KMS-11 (cell line): Measurements from ENCODE around the gene EPHA6.

Experiments
- H2AFZ ChIP-seq: fragments of 200-600 bp; sonication (generic); 2 replicates; pipeline ENCODE4 v1.6.1; 2016; ENCODE audit warnings: antibody characterized with exemption, mixed run types, low read depth
- H3K27ac ChIP-seq: fragments of 200-600 bp; sonication (generic); 2 replicates; pipeline ENCODE4 v1.6.1; 2016; ENCODE audit warnings: mild to moderate bottlenecking, mixed run types
- H3K27me3 ChIP-seq: fragments of 200-600 bp; sonication (generic); 2 replicates; pipeline ENCODE4 v1.6.1; 2017; ENCODE audit warnings: mild to moderate bottlenecking, low read depth, mixed run types, moderate library complexity; ENCODE audit not compliant: insufficient read depth
- H3K36me3 ChIP-seq: fragments of 200-600 bp; sonication (generic); 2 replicates; pipeline ENCODE4 v1.6.1; 2017; ENCODE audit warnings: mild to moderate bottlenecking, mixed run types; ENCODE audit not compliant: insufficient read depth
- H3K4me1 ChIP-seq: fragments of 200-600 bp; sonication (generic); 2 replicates; pipeline ENCODE4 v1.6.1; 2016; ENCODE audit warnings: mild to moderate bottlenecking, low read depth, mixed run types; ENCODE audit not compliant: poor library complexity, severe bottlenecking
- H3K4me2 ChIP-seq: fragments of 200-600 bp; sonication (generic); 2 replicates; pipeline ENCODE4 v1.7.0; 2016; ENCODE audit warnings: mild to moderate bottlenecking, mixed run types
- H3K4me3 ChIP-seq: fragments of 200-600 bp; sonication (generic); IDR thresholded peaks from 2 replicates; pipeline ENCODE4 v1.6.1; 2017; ENCODE audit warnings: low read depth, low read length, mixed read lengths; ENCODE audit not compliant: insufficient read depth
- H3K79me2 ChIP-seq: fragments of 200-600 bp; sonication (generic); 2 replicates; pipeline ENCODE4 v1.6.1; 2016; ENCODE audit warnings: low read depth, mixed run types; ENCODE audit not compliant: insufficient read depth
- H3K9ac ChIP-seq: fragments of 200-600 bp; sonication (generic); 2 replicates; pipeline ENCODE4 v1.6.1; 2016; ENCODE audit warnings: mild to moderate bottlenecking, mixed run types
- H4K20me1 ChIP-seq: fragments of 200-600 bp; sonication (generic); 2 replicates; pipeline ENCODE4 v1.6.1; 2016; ENCODE audit warnings: mild to moderate bottlenecking, mixed run types; ENCODE audit not compliant: insufficient read depth
- TF ChIP-seq, protein P1 (sequence below): fragments of 200-600 bp; sonication (generic); conservative IDR thresholded peaks from 2 replicates; pipeline ENCODE4 v1.6.1; 2017; ENCODE audit warnings: low read depth, mild to moderate bottlenecking, antibody characterized with exemption, low read length, moderate library complexity, mixed read lengths

The EPHA6 gene

GRCh38 chr3:97497138-97497537 lies 682.7 kb downstream of the EPHA6 start:
- H3K79me2 ChIP-seq = no peaks in the 10 kb centered on the region
- H3K27ac ChIP-seq = no peak overlapping the region
- no peak overlapping the region for H2AFZ ChIP-seq
- TF ChIP-seq, protein P1, sequence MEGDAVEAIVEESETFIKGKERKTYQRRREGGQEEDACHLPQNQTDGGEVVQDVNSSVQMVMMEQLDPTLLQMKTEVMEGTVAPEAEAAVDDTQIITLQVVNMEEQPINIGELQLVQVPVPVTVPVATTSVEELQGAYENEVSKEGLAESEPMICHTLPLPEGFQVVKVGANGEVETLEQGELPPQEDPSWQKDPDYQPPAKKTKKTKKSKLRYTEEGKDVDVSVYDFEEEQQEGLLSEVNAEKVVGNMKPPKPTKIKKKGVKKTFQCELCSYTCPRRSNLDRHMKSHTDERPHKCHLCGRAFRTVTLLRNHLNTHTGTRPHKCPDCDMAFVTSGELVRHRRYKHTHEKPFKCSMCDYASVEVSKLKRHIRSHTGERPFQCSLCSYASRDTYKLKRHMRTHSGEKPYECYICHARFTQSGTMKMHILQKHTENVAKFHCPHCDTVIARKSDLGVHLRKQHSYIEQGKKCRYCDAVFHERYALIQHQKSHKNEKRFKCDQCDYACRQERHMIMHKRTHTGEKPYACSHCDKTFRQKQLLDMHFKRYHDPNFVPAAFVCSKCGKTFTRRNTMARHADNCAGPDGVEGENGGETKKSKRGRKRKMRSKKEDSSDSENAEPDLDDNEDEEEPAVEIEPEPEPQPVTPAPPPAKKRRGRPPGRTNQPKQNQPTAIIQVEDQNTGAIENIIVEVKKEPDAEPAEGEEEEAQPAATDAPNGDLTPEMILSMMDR = no peak
- H3K36me3 ChIP-seq = no peaks in the 10 kb centered on the region
- no peaks in the 10 kb centered on the region for H3K4me1 ChIP-seq
- no peak overlapping the region for H3K4me2 ChIP-seq
- H4K20me1 ChIP-seq = no peaks in the 10 kb centered on the region
- no peaks in the 10 kb centered on the region for H3K27me3 ChIP-seq
- no peak overlapping the region for H3K4me3 ChIP-seq
- H3K9ac ChIP-seq = no peak overlapping the region

- Histone ChIP-seq H4K20me1 (no peaks in the 10 kb centered on the region), H3K9ac (no peak overlapping the region), H3K27me3 (no peaks in the 10 kb centered on the region), H3K27ac (no peak overlapping the region), H3K79me2 (no peaks in the 10 kb centered on the region), H3K36me3 (no peaks in the 10 kb centered on the region), H3K4me3 (no peak overlapping the region), H3K4me2 (no peak overlapping the region), H2AFZ (no peak overlapping the region), H3K4me1 (no peaks in the 10 kb centered on the region)
- TF ChIP-seq, protein P1 = no peak
Measured at GRCh38 chr3:97504463-97504862, 690.1 kb downstream of the EPHA6 start.

DNA sequence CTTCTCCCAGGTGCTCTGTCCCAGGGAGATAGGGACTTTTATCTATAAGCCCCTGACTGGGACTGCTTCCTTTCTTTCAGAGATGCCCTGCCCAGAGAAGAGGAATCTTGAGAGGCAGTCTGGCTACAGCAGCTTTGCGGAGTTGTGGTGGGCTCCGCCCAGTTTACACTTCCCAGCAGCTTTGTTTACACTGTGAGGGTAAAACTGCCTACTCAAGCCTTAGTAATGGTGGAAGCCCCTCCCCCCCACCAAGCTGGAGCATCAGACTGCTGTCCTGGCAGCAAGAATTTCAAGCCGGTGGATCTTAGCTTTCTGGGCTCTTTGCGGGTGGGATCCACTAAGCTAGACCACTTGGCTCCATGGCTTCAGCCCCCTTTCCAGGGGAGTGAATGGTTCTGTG lies 696.4 kb downstream of the EPHA6 start:
- Histone ChIP-seq H3K4me3 (no peak overlapping the region), H3K4me1 (no peaks in the 10 kb centered on the region), H3K9ac (no peak overlapping the region), H3K79me2 (no peaks in the 10 kb centered on the region), H3K36me3 (no peaks in the 10 kb centered on the region), H3K27me3 (no peaks in the 10 kb centered on the region), H4K20me1 (no peaks in the 10 kb centered on the region), H3K27ac (no peak overlapping the region), H3K4me2 (no peak overlapping the region), H2AFZ (no peak overlapping the region)
- TF ChIP-seq, protein P1 = no peak

DNA sequence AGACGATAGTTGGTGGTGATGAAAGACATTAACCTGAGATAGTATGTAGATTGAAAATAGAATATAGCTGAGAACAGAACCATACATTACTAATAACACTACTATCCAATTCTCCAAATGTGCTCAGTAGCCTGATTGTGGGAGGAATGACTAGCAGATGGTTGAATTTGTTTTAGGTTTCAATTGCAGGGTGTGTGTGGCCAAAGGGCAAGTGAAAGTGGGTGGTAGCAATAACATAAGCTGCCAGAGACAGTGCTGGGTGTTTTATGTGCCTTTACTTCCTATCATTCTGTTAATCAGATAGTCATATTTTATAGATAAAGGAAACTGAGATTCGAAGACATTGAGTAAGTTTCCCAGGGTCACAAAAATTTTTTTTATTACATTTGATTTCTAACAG lies 700.7 kb downstream of the EPHA6 start:
- no peaks in the 10 kb centered on the region for H3K27me3 ChIP-seq
- no peak overlapping the region for H2AFZ ChIP-seq
- no peak overlapping the region for H3K27ac ChIP-seq
- no peaks in the 10 kb centered on the region for H4K20me1 ChIP-seq
- TF ChIP-seq, protein P1 = no peak
- no peaks in the 10 kb centered on the region for H3K4me1 ChIP-seq
- no peak overlapping the region for H3K9ac ChIP-seq
- H3K4me2 ChIP-seq = no peak overlapping the region
- H3K4me3 ChIP-seq = no peak overlapping the region
- no peaks in the 10 kb centered on the region for H3K36me3 ChIP-seq
- H3K79me2 ChIP-seq = no peaks in the 10 kb centered on the region
